Endothelial cell of umbilical vein (primary cell): ENCODE data around the gene SMAD3. TPM values are rescaled to one million over a fixed set of nuclear protein-coding genes. Genes with fewer than 3 reads are reported as not detected.

Experiments
- BruUV-seq: library from RNA; stranded (reverse); fragments of 400-500 nt; replicated peaks from 2 replicates; lab custom pipeline; 2021; lab: Mats Ljungman, UMichigan
- CTCF ChIA-PET: fragments of 300-600, 350-600 bp; sonication (Branson Sonifier 250); formaldehyde crosslinking; loops from one replicate; lab custom pipeline; 2021; ENCODE audit warnings: antibody characterized with exemption, inconsistent platforms; lab: Charles Lee
- POLR2A ChIA-PET: fragments of 300-600, 350-600 bp; sonication (Branson Sonifier 250); formaldehyde crosslinking; loops from one replicate; lab custom pipeline; 2021; ENCODE audit warnings: antibody characterized with exemption, inconsistent platforms; lab: Charles Lee
- DNase-seq: peaks from one replicate; pipeline ENCODE4 v3.0.0-alpha.2; 2011; ENCODE audit warnings: low read depth, low spot score
- FAIRE-seq: peaks from 2 replicates; lab custom pipeline; 2011; peaks lifted over from hg19 to GRCh38; lab: Jason Lieb, UNC
- H2AFZ ChIP-seq: 2 replicates; pipeline ENCODE4 v1.6.0; 2012; ENCODE audit warnings: low read depth, low read length, control low read depth, inconsistent platforms
- H3K27ac ChIP-seq: 2 replicates; pipeline ENCODE4 v1.5.1; 2011; ENCODE audit warnings: low read depth, mild to moderate bottlenecking, control low read depth, low read length, moderate library complexity; ENCODE audit not compliant: insufficient read depth
- H3K27me3 ChIP-seq, 2 experiments: 2 replicates each; pipeline versions ENCODE4 v1.6.0 to v1.6.1; 2011; ENCODE audit warnings: low read length in 2 of 2, mixed read lengths in 1 of 2; ENCODE audit not compliant: control insufficient read depth in 2 of 2, insufficient read depth in 2 of 2
- H3K36me3 ChIP-seq, 2 experiments: 2 replicates in 1 of 2; 3 replicates in 1 of 2; pipeline ENCODE4 v1.5.1; 2011; ENCODE audit warnings: low read length in 2 of 2, mild to moderate bottlenecking in 1 of 2, moderate library complexity in 1 of 2; ENCODE audit not compliant: control insufficient read depth in 2 of 2, insufficient read depth in 2 of 2; ENCODE audit errors: extremely low read depth in 1 of 2
- H3K4me1 ChIP-seq: 3 replicates; pipeline ENCODE4 v1.5.1; 2011; ENCODE audit warnings: mild to moderate bottlenecking, low read length; ENCODE audit not compliant: control insufficient read depth, insufficient read depth; ENCODE audit errors: extremely low read depth
- H3K4me2 ChIP-seq: 2 replicates; pipeline ENCODE4 v1.6.1; 2011; ENCODE audit warnings: low read length, control low read depth, mixed read lengths; ENCODE audit not compliant: insufficient read depth
- H3K4me3 ChIP-seq, 3 experiments: fragments of 200-600 bp in 1 of 3; sonication (generic), shearing (Covaris generic) in 1 of 3; replicated peaks in 1 of 3; 2 replicates each; pipeline ENCODE4 v1.5.1; 2011 to 2016; ENCODE audit warnings: control low read depth in 3 of 3, low read length in 3 of 3, mild to moderate bottlenecking in 2 of 3, inconsistent platforms in 1 of 3, low read depth in 1 of 3, moderate library complexity in 1 of 3; ENCODE audit not compliant: insufficient read depth in 1 of 3
- H3K79me2 ChIP-seq: 2 replicates; pipeline ENCODE4 v1.6.0; 2012; ENCODE audit warnings: low read length, inconsistent platforms; ENCODE audit not compliant: control insufficient read depth, insufficient read depth
- H3K9ac ChIP-seq: replicated peaks from 2 replicates; pipeline ENCODE3; 2011; ENCODE audit warnings: low read length, control low read depth; ENCODE audit not compliant: insufficient read depth; ENCODE audit errors: extremely low read depth
- H3K9me1 ChIP-seq: replicated peaks from 3 replicates; pipeline ENCODE4 v1.6.0; 2011; ENCODE audit warnings: mild to moderate bottlenecking, low read length; ENCODE audit not compliant: control insufficient read depth, insufficient read depth; ENCODE audit errors: extremely low read depth
- H3K9me3 ChIP-seq: replicated peaks from 2 replicates; pipeline ENCODE4 v1.5.1; 2012; ENCODE audit warnings: low read length, inconsistent platforms; ENCODE audit not compliant: control insufficient read depth, insufficient read depth
- H4K20me1 ChIP-seq: replicated peaks from 2 replicates; pipeline ENCODE3; 2011; ENCODE audit warnings: mild to moderate bottlenecking, low read length; ENCODE audit not compliant: control insufficient read depth, insufficient read depth; ENCODE audit errors: extremely low read depth
- CTCF ChIP-seq, 2 donors: IDR thresholded peaks; 1 replicate in 1 of 2; 2 replicates in 1 of 2; pipeline ENCODE4 v1.5.1; 2011; ENCODE audit warnings: low read length in 2 of 2, mild to moderate bottlenecking in 2 of 2, moderate library complexity in 2 of 2, control low read depth in 1 of 2, inconsistent platforms in 1 of 2, low read depth in 1 of 2; ENCODE audit not compliant: insufficient read depth in 1 of 2; ENCODE audit errors: extremely low read depth in 1 of 2
- EZH2 ChIP-seq: IDR thresholded peaks from 2 replicates; pipeline ENCODE4 v1.6.1; 2012; ENCODE audit warnings: borderline replicate concordance, low read depth, mild to moderate bottlenecking, moderate library complexity, low read length, inconsistent platforms; ENCODE audit not compliant: severe bottlenecking
- FOS ChIP-seq: IDR thresholded peaks from 2 replicates; pipeline ENCODE4 v1.6.1; 2011; ENCODE audit warnings: mild to moderate bottlenecking, low read length, moderate library complexity, borderline replicate concordance; ENCODE audit not compliant: insufficient read depth
- GATA2 ChIP-seq: IDR thresholded peaks from 2 replicates; pipeline ENCODE4 v1.7.0; 2011; ENCODE audit warnings: low read depth, mild to moderate bottlenecking, moderate library complexity, mixed read lengths, low read length; ENCODE audit not compliant: insufficient read length, insufficient read depth
- JUN ChIP-seq: IDR thresholded peaks from 2 replicates; pipeline ENCODE4 v1.6.1; 2011; ENCODE audit warnings: borderline replicate concordance, low read depth; ENCODE audit not compliant: insufficient read length, insufficient read depth
- MAX ChIP-seq: IDR thresholded peaks from 2 replicates; pipeline ENCODE4 v1.6.1; 2011; ENCODE audit not compliant: insufficient read depth, insufficient read length
- MYC ChIP-seq: IDR thresholded peaks from one replicate; pipeline ENCODE4 v1.6.1; 2011; ENCODE audit warnings: mild to moderate bottlenecking, low read depth, low read length
- POLR2A ChIP-seq: IDR thresholded peaks from 2 replicates; pipeline ENCODE4 v1.6.1; 2012; ENCODE audit warnings: low read depth, mild to moderate bottlenecking, control low read depth, low read length
- POLR2AphosphoS5 ChIP-seq: IDR thresholded peaks from 2 replicates; pipeline ENCODE4 v1.6.1; 2012; ENCODE audit warnings: low read depth, mild to moderate bottlenecking, control low read depth, low read length, moderate library complexity; ENCODE audit not compliant: insufficient read depth
- dilution Hi-C: fragments of 300-500 bp; cut with MboI; formaldehyde crosslinking; loops from one replicate; pipeline ENCODE4 v1.15.0; 2019; ENCODE audit warnings: low sequenced_read_pairs; ENCODE audit not compliant: extremely low pct_ligation_motif_present
- intact Hi-C: fragments of 100-400 bp; cut with micrococcal nuclease; formaldehyde crosslinking; loops from one replicate; pipeline ENCODE4 v1.10.0; 2022
- polyA plus RNA-seq, 4 experiments: library from polyadenylated mRNA; depleted of rRNA in 3 of 4; stranded (reverse) in 3 of 4; unstranded in 1 of 4; fragments of >200 nt; gene quantifications; 2 replicates each; pipeline versions ENCODE4 v1.2.1 to v1.2.3, GENCODE V29; 2011 to 2012; ENCODE audit warnings: missing spikeins in 1 of 4
- total RNA-seq: library from RNA; stranded (reverse); gene quantifications from 2 replicates; pipeline ENCODE4 v1.2.3, GENCODE V29; 2021

Gene SMAD3
- total and polyA plus RNA-seq, 2 donors (not counting 3 experiments of a cell fraction or from before 2014, with no cell fraction given): 56.4 to 88.2 TPM

DNA sequence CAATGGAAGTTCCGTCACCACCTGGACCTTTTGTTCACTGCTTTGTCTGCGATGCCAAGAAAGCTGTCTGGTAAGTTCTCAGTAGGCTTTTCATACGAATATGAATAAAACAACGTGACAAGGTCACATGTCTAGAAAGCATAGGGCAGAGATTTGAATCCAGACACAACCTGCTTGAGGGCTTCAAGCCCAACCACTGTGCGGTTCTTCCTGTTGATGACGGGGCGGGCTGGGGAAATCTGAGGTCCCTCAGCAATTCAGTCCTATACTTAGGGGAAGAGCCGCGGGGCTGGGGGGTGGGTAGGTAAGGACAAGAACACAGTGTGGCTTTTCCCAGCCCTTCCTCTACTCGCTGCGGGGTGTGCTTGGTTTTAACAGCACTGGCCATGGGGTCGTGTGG lies 32.4 kb upstream of the SMAD3 start:
- peaks cover 19% of the 10 kb centered on the region for H3K4me1 ChIP-seq
- H3K9me3 ChIP-seq: no peaks in the 10 kb centered on the region
- no peaks in the 10 kb centered on the region for H3K27me3 ChIP-seq
- H3K9me1 ChIP-seq: no peaks in the 10 kb centered on the region
- DNase-seq (no peak), FAIRE-seq (no peak)
- ChIA-PET POLR2A (no interaction called here), CTCF (interaction anchor here (0.7 to 1.4 kb wide), 2 partner anchors 9 to 10 kb away, joined by 3 to 4 read pairs; no protein-coding TSS in a partner anchor)
- H3K4me3 ChIP-seq: no peak overlapping the region
- no TSS peak for BruUV-seq
- no peak overlapping the region for H3K27ac ChIP-seq
- H3K79me2 ChIP-seq: no peaks in the 10 kb centered on the region
- H4K20me1 ChIP-seq: no peaks in the 10 kb centered on the region
- no peak overlapping the region for H3K9ac ChIP-seq
- dilution Hi-C loops: no loop called here
- intact Hi-C loops: no loop called here
- TF ChIP-seq POLR2A: no peak
- TF ChIP-seq POLR2AphosphoS5: no peak
- TF ChIP-seq MAX: no peak
- no peak for TF ChIP-seq EZH2
- TF ChIP-seq MYC: no peak
- no peak for TF ChIP-seq FOS
- no peak for TF ChIP-seq CTCF (IDR thresholded peaks at IDR 0.05; ENCODE audit: extremely low read depth in 1 of 2, insufficient read depth in 1 of 2, low read depth in 1 of 2, low read length in 2 of 2)
- TF ChIP-seq GATA2: no peak
- TF ChIP-seq JUN: no peak
- H3K36me3 ChIP-seq: no peaks in the 10 kb centered on the region
- H3K4me2 ChIP-seq: peak overlapping the region; percentile 62
- H2AFZ ChIP-seq: peak overlapping the region; percentile 83
